Measurements from ENCODE around the gene ELFN1. TPM values are rescaled to one million over a fixed set of nuclear protein-coding genes. Genes with fewer than 3 reads are reported as not detected.

Gene ELFN1
- polyA plus RNA-seq, 2 donors = 0.16 to 0.39 TPM

- no peak overlapping the region for H3K4me3 ChIP-seq (ENCODE audit: low read depth in 1 of 2, low read length in 2 of 2)
- peaks cover 3 to 23% of the 10 kb centered on the region in 2 donors for H3K27me3 ChIP-seq (ENCODE audit: control insufficient read depth in 1 of 2, insufficient read depth in 2 of 2, low read length in 2 of 2)
- no peaks in the 10 kb centered on the region for H3K36me3 ChIP-seq (ENCODE audit: control insufficient read depth in 2 of 2, insufficient read depth in 2 of 2, low read length in 1 of 2)
- peaks cover 6 to 7% of the 10 kb centered on the region in 2 donors for H3K4me1 ChIP-seq (ENCODE audit: control insufficient read depth in 2 of 2, insufficient read depth in 2 of 2, low read length in 1 of 2)
- no peak overlapping the region for H3K27ac ChIP-seq (ENCODE audit: low read depth in 2 of 2, low read length in 1 of 2)
- H3K9me3 ChIP-seq (ENCODE audit: control insufficient read depth in 2 of 2, insufficient read depth in 1 of 2, low read depth in 1 of 2, low read length in 1 of 2) = no peaks in the 10 kb centered on the region
- WGBS, 2 donors = 93% methylated on average over 14 of the region's 14 CpGs
These were observed 3.6 kb downstream of the ELFN1 start for GRCh38 chr7:1673581-1674118.

- Histone ChIP-seq H3K4me1 (ENCODE audit: control insufficient read depth in 2 of 2, insufficient read depth in 2 of 2, low read length in 1 of 2) (peaks cover 2 to 5% of the 10 kb centered on the region in 2 donors), H3K36me3 (ENCODE audit: control insufficient read depth in 2 of 2, insufficient read depth in 2 of 2, low read length in 1 of 2) (no peaks in the 10 kb centered on the region), H3K27ac (ENCODE audit: low read depth in 2 of 2, low read length in 1 of 2) (no peak overlapping the region), H3K4me3 (ENCODE audit: low read depth in 1 of 2, low read length in 2 of 2) (no peak overlapping the region), H3K9me3 (ENCODE audit: control insufficient read depth in 2 of 2, insufficient read depth in 1 of 2, low read depth in 1 of 2, low read length in 1 of 2) (no peaks in the 10 kb centered on the region), H3K27me3 (ENCODE audit: control insufficient read depth in 1 of 2, insufficient read depth in 2 of 2, low read length in 2 of 2) (peaks cover 3 to 16% of the 10 kb centered on the region in 2 donors)
- 80 to 82% methylated on average over 21 of the region's 21 CpGs for WGBS, 2 donors
These were observed 4.3 kb downstream of the ELFN1 start for GRCh38 chr7:1674161-1675035.

GRCh38 chr7:1675036-1675671, 5.1 kb downstream of the ELFN1 start:
- 63 to 66% methylated on average over 29 of the region's 29 CpGs for WGBS, 2 donors
- Histone ChIP-seq H3K4me1 (ENCODE audit: control insufficient read depth in 2 of 2, insufficient read depth in 2 of 2, low read length in 1 of 2) (peaks cover 0 to 3% of the 10 kb centered on the region in 2 donors), H3K27ac (ENCODE audit: low read depth in 2 of 2, low read length in 1 of 2) (no peak overlapping the region), H3K27me3 (ENCODE audit: control insufficient read depth in 1 of 2, insufficient read depth in 2 of 2, low read length in 2 of 2) (peaks cover 3 to 13% of the 10 kb centered on the region in 2 donors), H3K36me3 (ENCODE audit: control insufficient read depth in 2 of 2, insufficient read depth in 2 of 2, low read length in 1 of 2) (no peaks in the 10 kb centered on the region), H3K4me3 (ENCODE audit: low read depth in 1 of 2, low read length in 2 of 2) (no peak overlapping the region), H3K9me3 (ENCODE audit: control insufficient read depth in 2 of 2, insufficient read depth in 1 of 2, low read depth in 1 of 2, low read length in 1 of 2) (no peaks in the 10 kb centered on the region)

GRCh38 chr7:1675673-1676549, 5.8 kb downstream of the ELFN1 start:
- Histone ChIP-seq H3K9me3 (ENCODE audit: control insufficient read depth in 2 of 2, insufficient read depth in 1 of 2, low read depth in 1 of 2, low read length in 1 of 2) (no peaks in the 10 kb centered on the region), H3K4me1 (ENCODE audit: control insufficient read depth in 2 of 2, insufficient read depth in 2 of 2, low read length in 1 of 2) (no peaks in the 10 kb centered on the region), H3K27ac (ENCODE audit: low read depth in 2 of 2, low read length in 1 of 2) (no peak overlapping the region), H3K4me3 (ENCODE audit: low read depth in 1 of 2, low read length in 2 of 2) (no peak overlapping the region), H3K36me3 (ENCODE audit: control insufficient read depth in 2 of 2, insufficient read depth in 2 of 2, low read length in 1 of 2) (no peaks in the 10 kb centered on the region), H3K27me3 (ENCODE audit: control insufficient read depth in 1 of 2, insufficient read depth in 2 of 2, low read length in 2 of 2) (peaks cover 3 to 7% of the 10 kb centered on the region in 2 donors)
- WGBS, 2 donors = 74% methylated on average over 24 to 30 of the region's 30 CpGs

GRCh38 chr7:1676550-1677078, 6.5 kb downstream of the ELFN1 start:
- WGBS, 2 donors = 81 to 84% methylated on average over 23 of the region's 23 CpGs
- no peaks in the 10 kb centered on the region for H3K9me3 ChIP-seq (ENCODE audit: control insufficient read depth in 2 of 2, insufficient read depth in 1 of 2, low read depth in 1 of 2, low read length in 1 of 2)
- H3K4me1 ChIP-seq (ENCODE audit: control insufficient read depth in 2 of 2, insufficient read depth in 2 of 2, low read length in 1 of 2) = no peaks in the 10 kb centered on the region
- H3K4me3 ChIP-seq (ENCODE audit: low read depth in 1 of 2, low read length in 2 of 2) = no peak overlapping the region
- peaks cover 2 to 3% of the 10 kb centered on the region in 2 donors for H3K27me3 ChIP-seq (ENCODE audit: control insufficient read depth in 1 of 2, insufficient read depth in 2 of 2, low read length in 2 of 2)
- no peaks in the 10 kb centered on the region for H3K36me3 ChIP-seq (ENCODE audit: control insufficient read depth in 2 of 2, insufficient read depth in 2 of 2, low read length in 1 of 2)
- no peak overlapping the region for H3K27ac ChIP-seq (ENCODE audit: low read depth in 2 of 2, low read length in 1 of 2)

GRCh38 chr7:1677206-1678080, 7.4 kb downstream of the ELFN1 start:
- Histone ChIP-seq H3K36me3 (ENCODE audit: control insufficient read depth in 2 of 2, insufficient read depth in 2 of 2, low read length in 1 of 2) (no peaks in the 10 kb centered on the region), H3K27me3 (ENCODE audit: control insufficient read depth in 1 of 2, insufficient read depth in 2 of 2, low read length in 2 of 2) (peaks cover 2 to 3% of the 10 kb centered on the region in 2 donors), H3K4me1 (ENCODE audit: control insufficient read depth in 2 of 2, insufficient read depth in 2 of 2, low read length in 1 of 2) (no peaks in the 10 kb centered on the region), H3K27ac (ENCODE audit: low read depth in 2 of 2, low read length in 1 of 2) (no peak overlapping the region), H3K4me3 (ENCODE audit: low read depth in 1 of 2, low read length in 2 of 2) (no peak overlapping the region), H3K9me3 (ENCODE audit: control insufficient read depth in 2 of 2, insufficient read depth in 1 of 2, low read depth in 1 of 2, low read length in 1 of 2) (no peaks in the 10 kb centered on the region)
- WGBS, 2 donors = 77 to 78% methylated on average over 24 to 25 of the region's 25 CpGs

GRCh38 chr7:1678081-1678543, 8.0 kb downstream of the ELFN1 start:
- 85 to 88% methylated on average over 13 of the region's 13 CpGs for WGBS, 2 donors
- Histone ChIP-seq H3K4me1 (ENCODE audit: control insufficient read depth in 2 of 2, insufficient read depth in 2 of 2, low read length in 1 of 2) (no peaks in the 10 kb centered on the region), H3K27me3 (ENCODE audit: control insufficient read depth in 1 of 2, insufficient read depth in 2 of 2, low read length in 2 of 2) (peaks cover 2 to 3% of the 10 kb centered on the region in 2 donors), H3K36me3 (ENCODE audit: control insufficient read depth in 2 of 2, insufficient read depth in 2 of 2, low read length in 1 of 2) (no peaks in the 10 kb centered on the region), H3K27ac (ENCODE audit: low read depth in 2 of 2, low read length in 1 of 2) (no peak overlapping the region), H3K9me3 (ENCODE audit: control insufficient read depth in 2 of 2, insufficient read depth in 1 of 2, low read depth in 1 of 2, low read length in 1 of 2) (no peaks in the 10 kb centered on the region), H3K4me3 (ENCODE audit: low read depth in 1 of 2, low read length in 2 of 2) (no peak overlapping the region)

- Histone ChIP-seq H3K4me3 (ENCODE audit: low read depth in 1 of 2, low read length in 2 of 2) (no peak overlapping the region), H3K9me3 (ENCODE audit: control insufficient read depth in 2 of 2, insufficient read depth in 1 of 2, low read depth in 1 of 2, low read length in 1 of 2) (peaks cover 0 to under 1% of the 10 kb centered on the region in 2 donors), H3K27ac (ENCODE audit: low read depth in 2 of 2, low read length in 1 of 2) (no peak overlapping the region), H3K4me1 (ENCODE audit: control insufficient read depth in 2 of 2, insufficient read depth in 2 of 2, low read length in 1 of 2) (no peaks in the 10 kb centered on the region), H3K36me3 (ENCODE audit: control insufficient read depth in 2 of 2, insufficient read depth in 2 of 2, low read length in 1 of 2) (no peaks in the 10 kb centered on the region), H3K27me3 (ENCODE audit: control insufficient read depth in 1 of 2, insufficient read depth in 2 of 2, low read length in 2 of 2) (peaks cover 2 to 3% of the 10 kb centered on the region in 2 donors)
- 90 to 91% methylated on average over 30 of the region's 30 CpGs for WGBS, 2 donors
These were observed 8.7 kb downstream of the ELFN1 start for GRCh38 chr7:1678571-1679325.

Data from esophagus (tissue), 2 donors.